Vagina (tissue), 2 donors: ENCODE measurements around the gene MGLL. TPM values are rescaled to one million over a fixed set of nuclear protein-coding genes. Genes with fewer than 3 reads are reported as not detected.

Experiments
- DNase-seq, 2 donors: peaks; one replicate each; pipeline ENCODE4 v3.0.0-alpha.2; 2017; ENCODE audit errors: extremely low spot score in 2 of 2
- H3K27ac ChIP-seq: fragments of 200-600 bp; sonication (generic); one replicate; pipeline ENCODE4 v1.5.1; 2019
- H3K27me3 ChIP-seq: fragments of 200-600 bp; sonication (generic); one replicate; pipeline ENCODE4 v1.5.1; 2019
- H3K36me3 ChIP-seq, 2 donors: fragments of 200-600 bp; sonication (generic); one replicate each; pipeline ENCODE4 v1.5.1; 2017 to 2019
- H3K4me1 ChIP-seq: fragments of 200-600 bp; sonication (generic); one replicate; pipeline ENCODE4 v1.5.1; 2019
- H3K4me3 ChIP-seq, 2 donors: fragments of 200-600 bp; sonication (generic); 1 replicate in 1 of 2; 2 replicates in 1 of 2; pipeline ENCODE4 v1.5.1; 2016 to 2019
- H3K9me3 ChIP-seq: fragments of 200-600 bp; sonication (generic); one replicate; pipeline ENCODE4 v1.5.1; 2019
- CTCF ChIP-seq, 3 experiments: fragments of 450-650 bp in 2 of 3; fragments of 200-600 bp in 1 of 3; sonication (generic) in 1 of 3; IDR thresholded peaks; one replicate each; pipeline ENCODE4 v1.5.1; 2017 to 2019; ENCODE audit warnings: antibody characterized with exemption in 3 of 3, mild to moderate bottlenecking in 2 of 3, moderate library complexity in 2 of 3
- POLR2A ChIP-seq, 2 donors: fragments of 450-650 bp; IDR thresholded peaks; one replicate each; pipeline ENCODE4 v1.6.1; 2017; ENCODE audit warnings: antibody characterized with exemption in 2 of 2, mild to moderate bottlenecking in 2 of 2, moderate library complexity in 2 of 2
- POLR2AphosphoS5 ChIP-seq, 2 donors: sonication (generic); formaldehyde crosslinking; IDR thresholded peaks; one replicate each; pipeline ENCODE4 v1.9.0; 2017; ENCODE audit warnings: antibody characterized with exemption in 2 of 2, mild to moderate bottlenecking in 2 of 2, low read depth in 1 of 2; ENCODE audit not compliant: insufficient read depth in 1 of 2
- intact Hi-C: fragments of 100-400 bp; cut with DNase I; formaldehyde crosslinking; loops from one replicate; pipeline ENCODE4 v1.15.1; 2023
- total RNA-seq: library from RNA; depleted of rRNA; stranded (reverse); fragments of >200 nt; gene quantifications from one replicate; pipeline ENCODE4 v1.2.3, GENCODE V29; 2016

MGLL gene
- total RNA-seq, 1 donor from 2014 or later, result 35.6 TPM

DNA sequence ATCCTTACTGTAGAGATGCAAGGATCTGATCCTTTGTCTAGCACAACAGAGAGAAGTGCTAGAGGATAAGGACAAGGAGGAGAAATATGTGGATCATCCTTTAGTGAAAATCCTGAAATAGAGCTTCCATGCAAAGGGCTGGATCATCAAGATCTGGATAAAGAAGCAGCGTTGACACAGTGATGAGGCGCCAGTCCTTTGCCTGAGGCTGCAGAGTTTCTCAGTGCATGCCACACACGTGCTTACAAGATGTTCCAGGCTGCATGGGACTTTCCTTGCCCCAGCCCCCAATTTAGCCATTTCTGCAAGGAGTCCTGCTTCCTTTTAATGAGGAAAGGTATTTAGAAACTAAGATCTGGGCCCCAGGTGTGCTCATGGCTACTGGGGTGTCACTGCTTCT, 156.7 kb downstream of the MGLL start:
- DNase-seq, result no peak
- Histone ChIP-seq H3K9me3 (no peaks in the 10 kb centered on the region), H3K27ac (no peak overlapping the region), H3K4me1 (no peaks in the 10 kb centered on the region), H3K27me3 (no peaks in the 10 kb centered on the region), H3K36me3 (no peaks in the 10 kb centered on the region), H3K4me3 (no peak overlapping the region)
- TF ChIP-seq POLR2AphosphoS5 (IDR thresholded peaks at IDR 0.05; ENCODE audit: insufficient read depth in 1 of 2, low read depth in 1 of 2) (no peak), CTCF (IDR thresholded peaks at IDR 0.05) (no peak), POLR2A (IDR thresholded peaks at IDR 0.05) (no peak)
- intact Hi-C loops, result no loop called here

- Histone ChIP-seq H3K27me3 (no peaks in the 10 kb centered on the region), H3K4me3 (no peak overlapping the region), H3K27ac (no peak overlapping the region), H3K36me3 (no peaks in the 10 kb centered on the region), H3K9me3 (no peaks in the 10 kb centered on the region), H3K4me1 (no peaks in the 10 kb centered on the region)
- intact Hi-C loops, result no loop called here
- TF ChIP-seq POLR2AphosphoS5 (IDR thresholded peaks at IDR 0.05; ENCODE audit: insufficient read depth in 1 of 2, low read depth in 1 of 2) (no peak), CTCF (IDR thresholded peaks at IDR 0.05) (no peak), POLR2A (IDR thresholded peaks at IDR 0.05) (no peak)
- no peak for DNase-seq
These were observed 157.2 kb downstream of the MGLL start for GRCh38 chr3:127665165-127665564.

DNA sequence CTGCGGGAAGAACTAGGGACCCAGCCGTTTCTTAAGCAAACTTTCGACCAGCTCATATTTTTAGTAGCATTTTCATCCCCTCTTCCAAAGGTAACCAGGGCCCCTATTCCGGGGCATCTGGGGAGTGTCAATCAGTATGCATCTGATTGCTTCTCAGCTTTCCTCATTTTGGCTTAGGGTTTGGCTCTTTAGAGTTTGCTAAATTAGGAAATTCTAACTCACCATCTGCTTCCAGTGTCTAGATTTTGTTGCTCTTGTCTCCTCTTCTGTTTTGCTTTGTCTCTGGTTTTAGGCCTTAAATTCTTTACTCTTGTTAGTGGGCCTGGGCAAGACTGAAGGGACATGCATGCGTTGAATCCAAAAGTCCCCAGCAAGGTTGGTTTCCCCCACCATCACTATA, 159.2 kb downstream of the MGLL start:
- Histone ChIP-seq H3K9me3 (no peaks in the 10 kb centered on the region), H3K36me3 (no peaks in the 10 kb centered on the region), H3K27me3 (no peaks in the 10 kb centered on the region), H3K27ac (no peak overlapping the region), H3K4me1 (no peaks in the 10 kb centered on the region), H3K4me3 (no peak overlapping the region)
- no peak for TF ChIP-seq CTCF (IDR thresholded peaks at IDR 0.05)
- no peak for TF ChIP-seq POLR2A (IDR thresholded peaks at IDR 0.05)
- no peak for TF ChIP-seq POLR2AphosphoS5 (IDR thresholded peaks at IDR 0.05; ENCODE audit: insufficient read depth in 1 of 2, low read depth in 1 of 2)
- DNase-seq, result no peak
- intact Hi-C loops, result no loop called here

DNA sequence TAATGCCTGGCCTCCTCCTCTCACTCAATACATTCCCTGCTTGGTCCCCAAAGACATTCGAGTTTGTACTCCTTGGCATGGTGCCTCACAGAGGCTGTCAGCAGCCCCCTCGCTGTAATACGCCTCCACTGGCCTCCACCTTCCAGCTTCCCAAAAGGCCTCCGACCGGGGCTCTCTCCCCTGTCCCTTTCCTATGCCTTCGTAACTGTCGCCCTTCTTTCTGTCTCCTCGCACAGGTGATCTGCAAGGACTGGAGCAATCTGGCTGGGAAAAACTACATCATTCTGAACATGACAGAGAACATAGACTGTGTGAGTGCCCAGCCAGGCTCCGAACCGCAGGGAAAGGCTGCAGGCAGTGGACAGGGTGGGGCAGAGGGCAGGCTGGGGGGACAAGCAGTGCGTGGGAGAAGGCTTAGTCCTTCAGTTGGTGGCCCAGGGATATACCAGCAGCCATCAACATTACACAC, 160.3 kb downstream of the MGLL start:
- Histone ChIP-seq H3K4me3 (no peak overlapping the region), H3K4me1 (no peaks in the 10 kb centered on the region), H3K36me3 (no peaks in the 10 kb centered on the region), H3K27me3 (no peaks in the 10 kb centered on the region), H3K9me3 (no peaks in the 10 kb centered on the region), H3K27ac (no peak overlapping the region)
- intact Hi-C loops, result no loop called here
- TF ChIP-seq POLR2AphosphoS5 (IDR thresholded peaks at IDR 0.05; ENCODE audit: insufficient read depth in 1 of 2, low read depth in 1 of 2) (no peak), CTCF (IDR thresholded peaks at IDR 0.05) (no peak), POLR2A (IDR thresholded peaks at IDR 0.05) (no peak)
- DNase-seq, result peak in 1 of 2 donors; percentile 61

GRCh38 chr3:127661600-127661999, 160.7 kb downstream of the MGLL start:
- TF ChIP-seq CTCF (IDR thresholded peaks at IDR 0.05) (no peak), POLR2A (IDR thresholded peaks at IDR 0.05) (no peak), POLR2AphosphoS5 (IDR thresholded peaks at IDR 0.05; ENCODE audit: insufficient read depth in 1 of 2, low read depth in 1 of 2) (no peak)
- intact Hi-C loops, result no loop called here
- no peaks in the 10 kb centered on the region for H3K36me3 ChIP-seq

More at GRCh38 chr3:127661600-127661999, 160.7 kb downstream of the MGLL start:
- H3K27ac ChIP-seq, result no peak overlapping the region
- H3K27me3 ChIP-seq, result no peaks in the 10 kb centered on the region
- H3K9me3 ChIP-seq, result no peaks in the 10 kb centered on the region
- H3K4me1 ChIP-seq, result no peaks in the 10 kb centered on the region
- no peak for DNase-seq
- H3K4me3 ChIP-seq, result no peak overlapping the region
